ENCODE data around the gene CA6. TPM values are rescaled to one million over a fixed set of nuclear protein-coding genes. Genes with fewer than 3 reads are reported as not detected.
"Not testable (repeated sequence)": the region's sequence is repeated elsewhere in the genome, so short reads cannot be mapped to it uniquely, and the experiment has no call there.

CA6 gene
- total RNA-seq, 1 experiment from 2014 or later, result not detected

- no peak for DNase-seq (ENCODE audit: low read depth)
Measured at GRCh38 chr1:8969937-8970336, 24.3 kb downstream of the CA6 start.

- no peak for DNase-seq (ENCODE audit: low read depth)
Measured at GRCh38 chr1:8970870-8971337, 25.2 kb downstream of the CA6 start.

GRCh38 chr1:8974551-8974950 lies 28.9 kb downstream of the CA6 start:
- no peak for DNase-seq (ENCODE audit: low read depth)

GRCh38 chr1:8976338-8976737 lies 30.7 kb downstream of the CA6 start:
- DNase-seq (ENCODE audit: low read depth), result no peak

GRCh38 chr1:8976896-8977450 lies 31.3 kb downstream of the CA6 start:
- no peak for DNase-seq (ENCODE audit: low read depth)

GRCh38 chr1:8980656-8981055 lies 35.0 kb downstream of the CA6 start:
- DNase-seq (ENCODE audit: low read depth), result no peak

GRCh38 chr1:8981169-8981568 lies 35.5 kb downstream of the CA6 start:
- DNase-seq (ENCODE audit: low read depth), result no peak

GRCh38 chr1:8984203-8984602 lies 38.5 kb downstream of the CA6 start:
- no peak for DNase-seq (ENCODE audit: low read depth)

GRCh38 chr1:8984990-8985389 lies 39.3 kb downstream of the CA6 start:
- no peak for DNase-seq (ENCODE audit: low read depth)

- peak; percentile 89 for DNase-seq (ENCODE audit: low read depth)
Measured at GRCh38 chr1:8985915-8986813, 40.5 kb downstream of the CA6 start.

- DNase-seq (ENCODE audit: low read depth), result no peak
Measured at GRCh38 chr1:8986814-8987190, 41.1 kb downstream of the CA6 start.

- peak; percentile 22 for DNase-seq (ENCODE audit: low read depth)
Measured at GRCh38 chr1:8987881-8988617, 42.4 kb downstream of the CA6 start.

GRCh38 chr1:8988618-8988967 lies 42.9 kb downstream of the CA6 start:
- no peak for DNase-seq (ENCODE audit: low read depth)

GRCh38 chr1:8989061-8989460 lies 43.4 kb downstream of the CA6 start:
- DNase-seq (ENCODE audit: low read depth), result no peak

GRCh38 chr1:8989821-8990220 lies 44.2 kb downstream of the CA6 start:
- DNase-seq (ENCODE audit: low read depth), result no peak

GRCh38 chr1:8992936-8993687 lies 47.4 kb downstream of the CA6 start:
- no peak for DNase-seq (ENCODE audit: low read depth)

- not testable (repeated sequence) for DNase-seq (ENCODE audit: low read depth)
Measured at GRCh38 chr1:8993962-8994675, 48.5 kb downstream of the CA6 start.

GRCh38 chr1:9001534-9002214 lies 56.0 kb downstream of the CA6 start:
- DNase-seq (ENCODE audit: low read depth), result not testable (repeated sequence)

GRCh38 chr1:9002215-9002560 lies 56.5 kb downstream of the CA6 start:
- DNase-seq (ENCODE audit: low read depth), result not testable (repeated sequence)

GRCh38 chr1:9004031-9004699 lies 58.5 kb downstream of the CA6 start:
- no peak for DNase-seq (ENCODE audit: low read depth)
